ENCODE data around the gene SYT2.
"Not testable (repeated sequence)": the region's sequence is repeated elsewhere in the genome, so short reads cannot be mapped to it uniquely, and the experiment has no call there.

Gene SYT2

DNA sequence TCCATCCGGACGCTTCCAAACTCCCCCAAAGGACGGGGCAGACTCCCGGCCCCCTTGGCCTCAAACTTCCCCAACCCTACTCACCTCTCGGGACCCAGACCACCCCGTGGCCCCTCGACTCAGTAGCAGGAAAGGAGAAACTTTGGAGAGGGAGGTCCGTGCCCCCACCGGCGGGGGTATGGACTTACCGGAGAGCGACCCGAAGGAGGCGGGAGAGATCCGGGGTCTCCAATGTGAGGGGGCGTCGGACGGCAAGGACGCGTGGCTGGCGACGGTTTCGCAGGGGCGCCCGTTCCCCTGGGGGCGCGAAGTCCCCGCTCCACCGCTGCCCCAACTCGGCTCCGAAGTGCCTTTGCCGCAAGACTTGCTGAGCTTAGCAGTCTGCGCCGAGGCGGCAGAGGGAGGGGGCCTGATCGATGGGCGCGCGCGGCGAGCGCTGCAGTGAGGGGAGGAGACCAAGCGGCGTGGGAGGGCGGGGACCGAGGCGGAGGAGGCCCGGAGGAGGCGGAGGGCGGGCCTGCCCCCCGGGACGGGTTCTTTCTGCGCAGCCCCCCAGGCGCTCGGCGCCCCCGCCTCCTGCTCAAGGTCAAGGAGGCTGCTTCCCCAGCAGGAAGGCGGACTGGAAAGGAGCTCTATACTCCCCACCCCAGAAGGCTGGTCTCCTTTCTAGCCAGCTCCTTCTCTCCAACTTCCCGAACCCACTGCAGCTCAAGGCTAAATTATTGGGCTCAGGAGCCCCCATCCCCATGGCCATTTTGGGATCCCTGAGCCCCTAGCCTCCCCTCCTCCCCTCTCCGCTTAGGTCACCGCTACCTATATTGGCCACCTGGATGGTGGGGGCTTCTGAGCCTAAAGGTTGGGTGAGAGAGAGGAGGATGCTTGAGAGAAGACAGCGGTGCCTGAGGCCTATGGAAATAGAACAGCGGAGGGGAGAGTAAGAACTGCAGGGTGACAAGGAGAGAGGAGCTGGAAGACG lies at the start of gene SYT2:
Gene SYT2, minus strand, starts transcription at position 385 of the 976 bp plus-strand sequence. CDS start 104,682 bp downstream, outside the sequence.
- FAIRE-seq: no peak

DNA sequence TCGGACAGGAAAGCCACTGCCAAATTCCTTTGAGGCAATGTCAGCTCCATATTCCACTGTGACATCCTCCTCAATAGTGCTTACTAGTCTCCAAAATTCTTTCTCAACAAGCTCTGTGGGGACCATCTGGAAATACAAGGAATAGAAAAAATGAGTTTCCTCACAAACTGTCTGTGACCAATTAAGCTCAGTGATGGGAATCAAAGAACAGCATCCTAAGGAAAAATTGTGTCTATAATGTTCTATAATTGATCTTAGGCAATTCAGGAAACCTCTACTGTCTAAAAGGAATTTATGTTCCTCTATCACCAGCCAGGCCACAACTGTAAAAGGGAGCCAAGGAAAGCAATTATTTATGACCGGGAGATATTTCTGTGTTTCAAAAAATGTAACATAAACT lies 46.1 kb upstream of the SYT2 start:
- FAIRE-seq: no peak

DNA sequence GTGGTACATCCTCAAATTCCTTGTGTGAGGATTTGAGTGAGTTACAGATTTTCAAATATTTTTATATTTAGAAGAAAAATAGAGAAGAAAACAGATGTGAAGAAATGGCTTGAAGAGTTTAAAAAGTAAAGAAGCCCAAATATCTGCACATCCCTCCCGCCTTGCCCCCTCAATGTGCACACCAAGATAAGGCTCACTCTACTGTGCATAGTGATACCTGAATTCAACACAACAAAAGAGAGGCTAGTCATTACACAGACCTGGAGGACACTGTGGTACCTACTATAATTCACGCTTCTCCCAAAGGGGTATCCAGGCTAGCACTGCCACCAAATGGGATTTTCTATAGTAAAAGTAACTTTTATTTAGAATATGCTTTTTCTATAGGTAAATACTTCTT lies 44.0 kb upstream of the SYT2 start:
- FAIRE-seq: no peak

DNA sequence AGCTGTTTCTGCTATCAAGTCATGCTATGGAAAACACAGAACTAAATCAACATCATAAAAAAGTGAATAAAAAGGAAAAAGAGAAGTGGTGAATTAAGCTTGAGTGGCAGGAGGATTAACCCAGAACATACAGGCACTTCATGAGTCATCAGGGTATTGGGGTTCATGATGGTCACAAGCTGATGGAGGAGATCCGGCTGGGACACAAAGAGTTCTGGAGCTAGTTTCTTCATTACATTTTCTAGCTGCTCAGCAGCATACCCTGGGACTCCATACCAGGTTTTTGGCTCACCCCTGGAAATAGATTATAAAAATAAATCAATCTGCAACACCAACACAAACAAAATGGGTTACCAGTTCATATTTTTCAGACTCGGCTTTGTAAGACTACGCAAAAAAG lies 42.5 kb upstream of the SYT2 start:
- no peak for FAIRE-seq

DNA sequence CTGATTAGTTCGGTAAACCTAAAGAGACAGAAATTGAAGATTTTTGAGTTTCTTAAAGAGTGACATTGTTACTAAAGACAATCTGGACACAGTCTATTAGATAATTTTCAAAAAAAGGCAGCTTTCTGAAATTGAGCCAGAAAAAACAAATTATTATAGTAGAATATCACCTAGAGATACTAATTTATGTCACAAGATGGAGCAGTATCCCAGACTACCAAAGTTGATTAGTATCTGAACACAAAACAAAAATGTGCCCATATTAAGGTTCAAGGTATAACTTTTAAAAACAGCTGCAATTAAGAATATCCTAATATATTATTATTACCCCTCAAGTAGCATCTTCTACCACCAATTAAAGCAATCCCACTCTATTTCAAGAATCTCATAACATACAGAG lies 40.5 kb upstream of the SYT2 start:
- no peak for FAIRE-seq

DNA sequence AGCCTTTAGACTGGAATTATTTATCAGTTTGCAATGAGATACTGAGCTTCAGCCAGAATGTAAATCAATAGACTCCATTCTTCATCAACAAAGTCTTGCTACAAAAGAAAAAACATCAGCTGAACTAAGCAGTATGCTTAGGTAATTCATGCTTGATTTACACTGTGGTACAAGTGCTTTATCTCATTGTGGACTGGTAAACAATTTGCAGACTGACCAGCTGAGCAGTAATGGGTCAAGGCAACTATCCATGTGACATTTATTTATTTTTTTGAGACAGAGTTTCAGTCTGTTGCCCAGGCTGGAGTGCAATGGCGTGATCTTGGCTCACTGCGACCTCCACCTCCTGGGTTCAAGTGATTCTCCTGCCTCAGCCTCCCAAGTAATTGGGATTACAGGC lies 39.8 kb upstream of the SYT2 start:
- FAIRE-seq: no peak

DNA sequence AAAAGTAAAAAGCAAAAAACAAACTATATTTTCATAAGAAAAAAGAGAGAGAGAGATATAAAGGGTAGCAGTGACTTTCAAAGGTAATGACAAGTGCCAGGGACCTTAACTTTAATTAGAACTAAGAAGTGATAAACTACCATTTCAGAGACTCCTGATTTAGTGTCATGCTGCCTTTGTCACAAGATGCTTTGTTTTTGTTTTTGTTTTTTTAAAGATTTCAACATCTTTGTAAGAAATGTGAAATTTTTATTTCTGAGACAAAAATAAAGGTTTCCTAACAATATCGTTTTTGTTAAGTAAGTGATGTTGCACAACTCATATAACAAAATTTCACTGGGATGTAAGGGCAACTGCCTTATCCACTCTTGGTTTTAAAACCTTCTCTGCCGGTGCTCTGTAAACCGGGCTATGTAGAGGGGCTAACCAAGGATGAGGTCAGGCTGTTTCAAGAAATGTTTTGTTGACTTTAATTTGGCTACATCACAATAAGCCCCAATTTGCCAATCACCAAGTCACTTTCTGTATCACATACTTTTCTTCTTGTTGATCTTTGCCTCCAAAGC lies 35.2 kb upstream of the SYT2 start:
- FAIRE-seq: no peak

DNA sequence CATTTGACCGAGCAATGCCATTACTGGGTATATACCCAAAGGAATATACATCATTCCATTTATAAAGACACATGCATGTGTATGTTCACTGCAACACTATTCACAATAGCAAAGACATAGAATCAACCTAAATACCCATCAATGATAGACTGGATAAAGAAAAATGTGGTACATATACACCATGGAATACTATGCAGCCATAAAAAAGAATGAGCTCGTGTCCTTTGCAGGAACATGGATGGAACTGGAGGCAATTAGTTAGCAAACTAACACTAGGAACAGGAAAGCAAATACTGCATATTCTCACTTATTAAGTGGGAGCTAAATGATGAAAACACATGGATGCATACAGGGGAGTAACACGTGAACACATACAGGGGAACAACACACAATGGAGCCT lies 34.5 kb upstream of the SYT2 start:
- not testable (repeated sequence) for FAIRE-seq

DNA sequence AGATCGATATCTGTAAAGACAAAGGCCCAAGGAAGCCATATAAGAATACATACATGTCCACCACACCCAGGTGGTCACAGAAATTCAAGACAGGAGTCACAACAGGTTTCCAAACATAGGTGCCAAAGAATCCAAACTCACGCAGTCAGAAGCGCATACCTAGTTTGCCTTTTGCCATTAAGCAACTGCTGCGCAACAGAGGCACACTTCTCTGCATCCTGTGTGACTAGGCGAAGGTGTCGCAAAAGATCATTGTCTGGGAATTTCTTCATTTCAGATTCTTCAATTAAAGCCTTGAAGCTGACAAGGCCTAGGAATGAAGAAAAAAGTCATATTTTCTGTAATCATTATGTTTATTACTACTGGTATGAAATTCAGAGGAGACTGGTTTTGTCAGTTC lies 32.2 kb upstream of the SYT2 start:
- no peak for FAIRE-seq

DNA sequence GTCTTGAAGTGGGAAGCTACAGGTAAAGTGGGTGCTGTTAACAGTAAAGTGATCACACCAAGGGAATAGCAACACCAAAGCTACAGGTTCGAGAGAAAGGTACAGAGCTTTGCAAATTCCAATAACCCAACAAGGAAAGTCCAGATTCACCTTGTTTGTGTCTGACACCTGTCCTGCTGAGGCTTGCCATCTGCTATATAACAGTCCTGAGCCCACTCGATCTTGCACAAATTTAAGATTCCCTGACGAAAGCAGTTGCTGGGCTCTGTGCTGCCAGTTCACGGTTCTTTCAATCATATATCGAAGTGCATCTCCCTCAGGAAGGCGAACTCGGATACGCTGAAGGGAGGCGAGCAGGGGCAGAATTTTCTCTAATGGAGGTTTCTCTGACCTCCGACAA lies 23.0 kb upstream of the SYT2 start:
- FAIRE-seq: no peak

DNA sequence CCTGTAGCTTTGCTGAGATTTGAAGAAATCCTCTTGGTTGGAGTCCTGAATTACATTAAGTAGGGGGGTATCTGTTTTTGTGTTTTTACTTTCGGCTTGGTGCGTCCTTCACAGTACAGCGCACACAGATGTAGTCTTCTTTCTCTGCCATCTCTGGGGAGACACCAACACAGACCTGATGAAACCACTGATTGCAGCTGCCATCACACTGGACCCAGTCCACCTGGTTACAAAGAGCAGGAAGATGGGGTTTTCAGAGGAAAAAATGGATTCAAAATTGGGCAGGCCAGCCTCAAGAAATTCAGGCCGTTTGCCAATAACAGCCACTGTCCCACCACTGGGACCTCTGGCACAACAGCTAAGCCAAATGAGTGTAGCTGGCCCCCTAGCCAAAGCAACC lies 18.7 kb upstream of the SYT2 start:
- no peak for FAIRE-seq

DNA sequence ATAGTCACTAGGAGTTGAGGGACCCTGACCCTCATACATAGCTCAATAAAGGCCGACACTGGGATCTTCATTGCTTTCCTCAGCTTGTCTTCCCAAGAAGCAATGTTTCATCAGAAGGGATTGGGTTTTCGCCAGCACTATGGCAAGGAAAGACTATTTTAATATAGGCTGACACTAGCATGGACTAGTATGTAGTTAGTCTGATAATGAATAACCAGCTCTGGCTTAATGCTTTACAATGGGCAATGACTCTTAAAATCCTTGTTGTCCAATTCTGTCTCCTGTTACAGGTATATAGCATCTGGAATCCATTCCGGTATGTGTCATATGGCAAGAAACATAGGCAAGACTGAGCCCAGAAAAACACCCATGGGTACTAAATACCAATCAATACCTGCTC lies 15.3 kb upstream of the SYT2 start:
- no peak for FAIRE-seq

DNA sequence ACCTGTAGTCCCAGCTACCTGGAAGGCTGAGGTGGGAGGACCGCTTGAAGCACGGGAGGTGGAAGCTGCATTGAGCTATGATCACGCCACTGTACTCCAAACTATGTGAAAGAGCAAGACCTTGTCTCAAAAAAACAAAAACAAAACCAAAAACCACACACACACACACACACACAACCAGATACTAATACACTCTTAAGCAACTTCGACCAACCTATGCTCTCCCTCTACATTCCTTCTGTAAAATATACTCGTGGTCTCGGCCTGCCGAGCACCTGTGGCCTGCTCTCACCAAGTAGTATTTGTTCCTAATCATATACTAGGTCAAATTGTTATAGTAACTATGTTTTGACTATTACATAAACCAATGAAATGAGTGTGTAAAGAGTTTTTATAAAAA lies 13.5 kb upstream of the SYT2 start:
- FAIRE-seq: no peak

DNA sequence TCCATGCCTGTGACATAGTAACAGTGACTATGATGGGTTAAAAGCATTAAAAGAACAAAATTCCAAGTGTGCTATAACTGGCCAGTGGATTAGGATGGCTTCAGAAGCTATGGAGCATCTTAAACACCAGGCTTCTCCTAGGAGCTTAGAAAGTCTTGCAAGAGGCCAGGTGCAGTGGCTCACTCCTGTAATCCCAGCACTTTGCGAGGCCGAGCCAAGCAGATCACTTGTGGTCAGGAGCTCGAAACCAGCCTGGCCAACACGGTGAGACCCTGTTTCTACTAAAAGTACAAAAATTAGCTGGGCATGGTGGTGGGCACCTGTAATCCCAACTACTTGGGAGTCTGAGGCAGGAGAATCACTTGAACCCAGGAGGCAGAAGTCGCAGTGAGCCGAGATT lies 12.8 kb upstream of the SYT2 start:
- FAIRE-seq: not testable (repeated sequence)

DNA sequence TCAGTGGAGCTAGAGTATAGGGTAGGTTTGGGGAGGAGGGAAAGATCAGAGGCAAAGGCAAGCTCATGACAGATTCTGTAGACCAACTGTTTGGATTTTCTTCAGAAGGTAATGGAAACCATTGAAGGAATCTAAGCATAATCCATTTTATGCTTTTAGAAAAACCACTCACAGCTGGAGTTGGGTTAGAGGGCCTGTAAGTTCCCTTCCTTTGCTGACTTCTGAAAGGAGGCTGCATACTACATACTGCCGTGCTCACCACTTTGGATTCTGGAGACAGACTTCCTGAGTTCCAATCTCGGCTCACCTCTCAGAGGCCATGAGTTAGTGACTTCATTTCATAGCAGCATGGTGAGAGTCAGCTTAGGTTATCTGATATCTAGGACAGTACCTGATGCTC lies 6.4 kb upstream of the SYT2 start:
- FAIRE-seq: no peak

DNA sequence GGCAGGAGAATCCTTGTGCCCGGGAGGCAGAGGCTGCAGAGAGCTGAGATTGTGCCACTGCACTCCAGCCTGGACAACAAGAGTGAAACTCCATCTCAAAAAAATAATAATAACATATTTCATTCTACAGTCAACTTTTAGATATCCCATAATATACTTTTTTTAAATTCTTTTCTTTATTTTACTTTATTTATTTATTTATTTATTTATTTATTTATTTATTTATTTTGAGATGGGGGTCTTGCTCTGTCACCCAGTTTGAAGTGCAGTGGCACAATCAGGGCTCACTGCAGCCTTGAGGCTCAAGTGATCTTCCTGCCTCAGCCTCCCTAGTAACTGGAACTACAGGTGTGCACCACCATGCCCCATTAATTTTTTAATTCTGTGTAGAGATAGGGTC lies 3.9 kb upstream of the SYT2 start:
- not testable (repeated sequence) for FAIRE-seq

DNA sequence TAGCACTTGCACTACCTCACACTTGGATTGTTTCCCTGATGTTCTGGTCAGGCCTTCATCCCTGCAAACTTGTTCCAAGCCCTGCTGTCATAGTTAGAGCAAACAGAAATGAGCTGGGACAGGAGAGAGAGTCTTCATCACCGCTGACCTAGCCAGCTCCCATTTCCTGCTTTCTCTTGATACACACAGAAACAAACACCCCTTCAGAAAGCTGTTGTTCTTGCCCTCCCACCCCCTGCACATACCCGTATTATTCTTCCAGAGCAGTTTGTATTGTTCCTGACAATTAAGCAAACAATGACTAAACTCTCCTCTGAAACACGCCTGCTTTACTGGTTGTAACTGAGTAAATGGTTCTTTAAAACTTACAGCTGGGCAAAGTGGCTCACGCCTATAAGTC lies 2.9 kb upstream of the SYT2 start:
- no peak for FAIRE-seq

DNA sequence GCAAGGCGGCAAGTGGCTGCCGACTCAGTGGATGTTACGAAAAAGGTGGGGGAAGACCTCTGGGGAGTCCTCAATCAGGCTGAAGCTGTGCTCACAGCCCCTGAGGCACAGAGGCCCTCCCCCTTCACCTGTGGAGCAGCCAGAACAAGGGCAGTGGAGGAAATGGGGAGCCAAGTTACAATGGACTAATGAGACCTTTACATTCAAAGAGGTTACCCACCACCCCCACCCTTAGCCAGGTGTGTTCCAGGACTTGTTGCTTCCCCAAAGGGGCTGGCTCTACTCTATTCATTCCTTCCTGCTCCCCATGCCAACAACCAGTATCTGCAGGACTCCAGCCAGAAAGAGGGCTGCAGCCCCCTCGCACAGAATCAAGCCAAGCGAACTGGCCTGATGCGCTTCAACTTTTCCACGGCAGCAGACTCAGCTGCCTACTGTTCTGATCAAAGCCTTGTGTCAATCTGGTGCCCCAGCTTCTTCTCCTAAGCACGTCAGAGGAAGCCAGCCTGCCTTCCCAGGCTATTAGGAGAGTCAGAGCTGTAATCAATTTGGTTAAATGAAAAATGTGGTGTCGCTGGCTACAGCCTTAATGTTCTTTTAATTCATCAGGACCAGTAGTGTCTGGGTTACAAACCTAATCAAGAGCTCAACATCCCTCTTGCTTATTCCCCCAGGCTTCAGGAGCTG lies 1.8 kb upstream of the SYT2 start:
- no peak for FAIRE-seq

DNA sequence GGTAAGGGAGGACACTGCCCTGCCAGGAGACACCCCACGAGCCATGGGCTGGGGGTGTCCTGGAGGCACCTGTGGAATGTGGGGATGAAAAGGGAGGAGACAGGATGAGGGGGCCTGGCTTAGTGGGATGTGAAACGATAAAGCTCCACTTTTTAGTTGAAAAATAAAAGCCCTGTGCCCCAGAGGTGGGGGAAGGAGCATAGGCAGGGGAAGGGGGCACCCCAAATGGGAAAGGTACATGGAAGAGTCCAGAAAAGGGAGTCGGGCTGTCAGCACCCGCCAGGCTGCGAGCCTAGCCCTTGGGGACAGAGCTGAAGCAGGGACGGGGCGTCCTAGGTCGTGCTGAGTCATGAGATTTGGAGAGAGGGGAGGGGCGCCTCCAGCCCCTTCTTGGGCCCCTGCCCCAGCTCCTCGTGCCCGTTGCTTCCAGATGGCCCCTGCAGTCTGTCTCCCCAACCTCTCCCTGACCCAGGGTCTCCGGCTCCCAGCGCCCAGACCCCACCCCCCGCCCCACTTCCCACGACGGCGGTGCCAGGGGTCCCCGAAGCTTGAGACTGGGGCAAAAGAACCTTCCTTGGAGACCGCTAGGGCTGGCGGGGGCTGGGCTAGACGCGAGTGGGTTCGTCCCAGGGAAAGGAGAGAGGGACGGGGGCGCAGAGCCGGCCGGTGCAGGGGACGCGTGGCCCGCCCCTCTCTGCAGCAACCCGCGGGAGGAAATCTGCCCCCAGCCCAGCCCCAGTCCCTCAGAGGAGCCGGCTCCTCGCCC lies 795 bp downstream of the SYT2 start:
- no peak for FAIRE-seq

DNA sequence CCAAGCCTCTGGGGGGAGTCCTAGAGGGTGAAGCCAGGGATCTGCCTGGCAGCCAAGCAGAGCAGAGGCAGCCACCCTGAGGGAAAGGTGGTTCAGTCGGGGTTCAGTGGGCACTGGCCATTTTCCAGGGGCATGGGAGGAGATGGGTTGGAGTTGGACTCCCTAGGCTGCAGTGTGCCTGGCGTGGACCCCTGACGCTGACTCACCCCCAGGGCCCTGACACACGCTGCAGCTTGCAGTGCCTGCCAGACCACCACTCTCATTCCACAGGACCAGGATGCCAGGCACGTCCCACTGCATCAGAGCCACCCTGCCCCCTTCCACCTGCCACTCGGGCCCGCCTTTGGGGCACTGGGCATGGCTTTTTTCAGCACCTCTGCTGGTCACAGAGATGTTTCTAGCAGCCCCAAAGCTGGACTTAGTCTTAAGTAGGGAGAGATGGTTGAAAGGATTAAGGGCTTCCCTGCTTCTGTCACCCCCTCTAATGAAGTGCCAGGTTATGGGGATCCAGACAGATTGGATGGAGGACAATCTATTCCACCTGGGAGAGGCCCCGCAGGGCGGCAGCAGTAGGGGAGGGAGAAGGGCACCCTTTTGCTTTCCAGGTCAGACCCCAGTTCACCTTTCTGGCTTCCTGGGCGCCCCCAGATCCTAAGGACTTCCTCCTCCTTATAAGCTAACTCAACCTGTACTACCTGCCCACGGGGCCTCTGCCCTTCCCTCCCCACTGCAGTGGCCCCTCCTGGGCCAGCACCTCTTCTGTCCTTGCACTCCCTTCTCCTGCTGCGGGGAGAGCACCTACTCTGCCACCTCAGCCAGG lies 1.6 kb downstream of the SYT2 start:
- FAIRE-seq: no peak

DNA sequence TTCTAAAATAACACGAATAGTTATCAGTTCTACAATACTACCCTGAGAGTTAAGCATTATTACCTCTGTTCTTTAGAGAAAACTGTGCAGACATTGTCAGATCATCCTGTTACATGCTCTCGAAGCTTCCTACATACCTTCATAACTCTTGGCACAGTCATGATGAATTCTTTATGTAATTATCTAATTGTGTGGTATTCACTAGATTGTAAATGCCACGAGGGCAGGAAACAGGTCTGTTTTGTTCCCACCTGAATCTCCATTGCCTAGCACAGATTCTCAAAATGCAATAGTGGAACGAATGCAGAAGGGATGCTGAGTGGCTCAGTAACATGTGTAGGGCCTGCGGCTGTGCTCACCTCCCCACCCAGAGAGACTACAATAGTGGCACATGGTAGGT lies 3.4 kb downstream of the SYT2 start:
- no peak for FAIRE-seq

DNA sequence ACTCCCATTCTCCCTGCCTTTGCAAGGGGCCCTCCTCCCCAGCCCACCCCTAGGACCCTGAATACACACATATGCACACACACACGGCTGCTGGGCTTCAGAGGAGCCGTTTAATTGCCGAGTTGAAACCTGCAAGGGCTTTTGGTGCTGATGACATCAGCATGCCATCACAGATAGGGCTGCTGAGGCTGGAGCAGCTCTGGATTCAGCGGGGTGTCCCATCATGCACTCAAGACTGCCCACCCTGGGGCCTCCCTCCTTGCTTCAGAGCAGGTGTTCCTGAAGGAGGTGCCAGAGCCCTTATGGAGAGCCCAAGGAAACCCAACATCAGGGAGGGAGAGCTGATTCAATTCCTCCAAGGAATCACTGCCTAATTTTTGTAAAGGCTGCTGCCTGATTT lies 5.7 kb downstream of the SYT2 start:
- no peak for FAIRE-seq

Data from G401.6 (cell line).